ES-I3 (cell line): ENCODE data around the gene ZNF385B.

Source experiments
- H3K36me3 ChIP-seq: 2 replicates; pipeline ENCODE4 v1.6.1; 2013; ENCODE audit warnings: mild to moderate bottlenecking, low read length, control low read depth, moderate library complexity; ENCODE audit not compliant: insufficient read depth
- H3K4me1 ChIP-seq: 2 replicates; pipeline ENCODE4 v1.6.1; 2013; ENCODE audit warnings: mild to moderate bottlenecking, control low read depth, low read length; ENCODE audit not compliant: insufficient read depth
- H3K9ac ChIP-seq: 2 replicates; pipeline ENCODE4 v1.6.1; 2013; ENCODE audit warnings: low read depth, mild to moderate bottlenecking, low read length, moderate library complexity
- H3K9me3 ChIP-seq: 2 replicates; pipeline ENCODE4 v1.6.1; 2013; ENCODE audit warnings: mild to moderate bottlenecking, low read length, moderate library complexity; ENCODE audit not compliant: control insufficient read depth, insufficient read depth

The ZNF385B gene

GRCh38 chr2:179454443-179455171 lies 406.8 kb downstream of the ZNF385B start:
- Histone ChIP-seq H3K36me3 (no peaks in the 10 kb centered on the region), H3K9me3 (no peaks in the 10 kb centered on the region; the same call in 1 of the 2 replicates), H3K4me1 (no peaks in the 10 kb centered on the region), H3K9ac (no peak overlapping the region)

- Histone ChIP-seq H3K9ac (no peak overlapping the region), H3K4me1 (peaks cover 18% of the 10 kb centered on the region), H3K9me3 (no peaks in the 10 kb centered on the region), H3K36me3 (no peaks in the 10 kb centered on the region)
Observed at GRCh38 chr2:179449010-179449409, 412.4 kb downstream of the ZNF385B start.

- Histone ChIP-seq H3K9ac (no peak overlapping the region), H3K4me1 (peaks cover 25% of the 10 kb centered on the region), H3K36me3 (no peaks in the 10 kb centered on the region), H3K9me3 (no peaks in the 10 kb centered on the region)
Observed at GRCh38 chr2:179447839-179448447, 413.5 kb downstream of the ZNF385B start.

- no peaks in the 10 kb centered on the region for H3K36me3 ChIP-seq
- peaks cover 30% of the 10 kb centered on the region for H3K4me1 ChIP-seq
Observed at GRCh38 chr2:179447421-179447820, 414.0 kb downstream of the ZNF385B start.

GRCh38 chr2:179446476-179447141 lies 414.8 kb downstream of the ZNF385B start:
- H3K9me3 ChIP-seq = no peaks in the 10 kb centered on the region
- H3K36me3 ChIP-seq = no peaks in the 10 kb centered on the region

More at GRCh38 chr2:179447421-179447820, 414.0 kb downstream of the ZNF385B start:
- Histone ChIP-seq H3K9me3 (no peaks in the 10 kb centered on the region), H3K9ac (no peak overlapping the region)

GRCh38 chr2:179444056-179444455 lies 417.4 kb downstream of the ZNF385B start:
- Histone ChIP-seq H3K9me3 (no peaks in the 10 kb centered on the region), H3K4me1 (peaks cover 47% of the 10 kb centered on the region), H3K9ac (no peak overlapping the region), H3K36me3 (no peaks in the 10 kb centered on the region)

More at GRCh38 chr2:179446476-179447141, 414.8 kb downstream of the ZNF385B start:
- Histone ChIP-seq H3K9ac (no peak overlapping the region), H3K4me1 (peaks cover 38% of the 10 kb centered on the region)

GRCh38 chr2:179443180-179443579 lies 418.2 kb downstream of the ZNF385B start:
- peaks cover 47% of the 10 kb centered on the region for H3K4me1 ChIP-seq
- H3K9ac ChIP-seq = no peak overlapping the region
- H3K36me3 ChIP-seq = no peaks in the 10 kb centered on the region
- H3K9me3 ChIP-seq = no peaks in the 10 kb centered on the region

- Histone ChIP-seq H3K9ac (no peak overlapping the region), H3K9me3 (no peaks in the 10 kb centered on the region), H3K36me3 (no peaks in the 10 kb centered on the region), H3K4me1 (peaks cover 44% of the 10 kb centered on the region)
Observed at GRCh38 chr2:179442206-179442605, 419.2 kb downstream of the ZNF385B start.

- H3K9ac ChIP-seq = no peak overlapping the region
- H3K36me3 ChIP-seq = no peaks in the 10 kb centered on the region
- H3K4me1 ChIP-seq = peaks cover 44% of the 10 kb centered on the region
- H3K9me3 ChIP-seq = no peaks in the 10 kb centered on the region
Observed at GRCh38 chr2:179441551-179441950, 419.9 kb downstream of the ZNF385B start.

- Histone ChIP-seq H3K9ac (no peak overlapping the region), H3K36me3 (no peaks in the 10 kb centered on the region), H3K9me3 (no peaks in the 10 kb centered on the region), H3K4me1 (peaks cover 44% of the 10 kb centered on the region)
Observed at GRCh38 chr2:179440642-179441251, 420.7 kb downstream of the ZNF385B start.

GRCh38 chr2:179438654-179439053 lies 422.8 kb downstream of the ZNF385B start:
- H3K4me1 ChIP-seq = peaks cover 39% of the 10 kb centered on the region
- no peaks in the 10 kb centered on the region for H3K36me3 ChIP-seq
- H3K9ac ChIP-seq = no peak overlapping the region
- no peaks in the 10 kb centered on the region for H3K9me3 ChIP-seq

- no peaks in the 10 kb centered on the region for H3K36me3 ChIP-seq
- H3K9me3 ChIP-seq = no peaks in the 10 kb centered on the region
- H3K9ac ChIP-seq = no peak overlapping the region
- peaks cover 30% of the 10 kb centered on the region for H3K4me1 ChIP-seq
Observed at GRCh38 chr2:179437430-179437829, 424.0 kb downstream of the ZNF385B start.

GRCh38 chr2:179435566-179435965 lies 425.8 kb downstream of the ZNF385B start:
- Histone ChIP-seq H3K9ac (no peak overlapping the region), H3K36me3 (no peaks in the 10 kb centered on the region), H3K9me3 (no peaks in the 10 kb centered on the region)

GRCh38 chr2:179435000-179435399 lies 426.4 kb downstream of the ZNF385B start:
- Histone ChIP-seq H3K9ac (no peak overlapping the region), H3K4me1 (peaks cover 14% of the 10 kb centered on the region), H3K36me3 (no peaks in the 10 kb centered on the region), H3K9me3 (no peaks in the 10 kb centered on the region)

More at GRCh38 chr2:179435566-179435965, 425.8 kb downstream of the ZNF385B start:
- peaks cover 14% of the 10 kb centered on the region for H3K4me1 ChIP-seq
